GM19467 (cell line): ENCODE measurements around the gene SEMA6A.
A peak's percentile ranks its signal among the peaks of the same experiment; 100 is the strongest.

ENCODE experiments used
- ATAC-seq: cut with Tn5 transposase; IDR thresholded peaks from one replicate; pipeline ENCODE4 v1.9.1; 2021; ENCODE audit warnings: mild to moderate bottlenecking, moderate library complexity; ENCODE audit not compliant: unreplicated experiment

SEMA6A gene

DNA sequence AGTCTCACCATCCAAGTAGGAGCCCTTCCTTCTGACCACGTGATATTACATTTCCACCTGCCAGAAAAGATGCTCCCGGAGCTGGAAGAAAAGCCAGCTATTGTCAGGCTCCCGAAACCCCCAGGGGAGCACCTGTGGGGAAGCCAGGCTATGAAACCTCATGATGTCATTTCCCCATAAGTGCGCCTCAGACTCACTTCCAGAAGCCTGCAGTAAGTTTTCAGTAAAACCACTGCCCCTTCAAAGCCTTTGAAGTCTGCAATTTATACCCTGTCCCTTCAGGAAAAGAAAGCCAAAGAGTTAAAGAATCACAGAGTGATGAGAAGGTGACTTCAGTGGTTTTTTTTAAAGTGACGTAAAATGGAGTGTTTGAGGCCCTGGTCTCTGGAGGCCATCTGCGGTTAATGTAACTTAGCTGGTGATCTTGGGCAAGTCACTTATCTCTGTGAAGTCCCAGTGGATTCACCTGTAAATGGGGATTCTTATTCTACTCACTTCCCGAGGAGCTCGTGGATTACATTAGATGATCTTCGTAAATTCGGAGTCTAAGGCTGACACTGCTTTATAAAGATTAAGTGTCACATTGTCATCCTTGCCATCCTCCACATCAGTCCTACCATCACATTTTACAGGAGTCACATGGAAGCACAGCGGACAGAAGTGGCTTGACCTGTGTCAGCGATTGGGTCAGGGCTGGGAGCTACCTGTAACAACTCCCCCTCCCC, 2.6 kb upstream of the SEMA6A start:
- peak; percentile 59 for ATAC-seq

DNA sequence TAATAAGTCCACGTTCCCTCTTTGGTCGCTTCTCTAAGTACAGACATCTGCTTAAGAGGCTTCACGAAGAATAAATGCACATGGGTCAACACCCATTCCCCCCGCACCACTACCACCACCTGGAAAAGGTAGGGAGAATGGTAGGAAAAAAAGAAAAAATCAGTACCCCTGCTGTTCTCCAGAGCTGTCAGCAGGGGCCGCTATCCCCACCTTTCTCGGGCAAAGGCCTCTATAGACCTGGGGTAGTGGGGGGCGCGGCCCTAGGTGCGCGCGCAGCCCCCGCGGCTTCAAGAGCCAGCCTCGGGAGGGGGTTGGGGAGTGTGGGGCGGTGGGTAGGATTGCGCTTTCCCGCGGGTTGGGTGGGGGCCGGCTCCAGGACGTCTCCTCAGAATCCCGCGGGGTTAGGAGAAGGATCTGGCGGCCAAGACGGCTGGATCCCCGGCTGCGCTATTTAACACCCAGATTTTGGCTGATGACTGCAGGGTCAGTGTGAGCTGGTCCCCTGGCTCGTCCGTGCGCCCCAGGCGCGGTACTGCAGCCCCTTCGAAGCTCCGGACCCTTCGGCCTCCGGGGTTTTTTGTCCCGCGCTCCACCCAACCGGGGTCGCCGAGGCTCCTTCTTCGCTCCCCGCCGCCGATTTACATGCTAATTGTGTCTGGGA, 1.6 kb upstream of the SEMA6A start:
- ATAC-seq = peak; percentile 49

DNA sequence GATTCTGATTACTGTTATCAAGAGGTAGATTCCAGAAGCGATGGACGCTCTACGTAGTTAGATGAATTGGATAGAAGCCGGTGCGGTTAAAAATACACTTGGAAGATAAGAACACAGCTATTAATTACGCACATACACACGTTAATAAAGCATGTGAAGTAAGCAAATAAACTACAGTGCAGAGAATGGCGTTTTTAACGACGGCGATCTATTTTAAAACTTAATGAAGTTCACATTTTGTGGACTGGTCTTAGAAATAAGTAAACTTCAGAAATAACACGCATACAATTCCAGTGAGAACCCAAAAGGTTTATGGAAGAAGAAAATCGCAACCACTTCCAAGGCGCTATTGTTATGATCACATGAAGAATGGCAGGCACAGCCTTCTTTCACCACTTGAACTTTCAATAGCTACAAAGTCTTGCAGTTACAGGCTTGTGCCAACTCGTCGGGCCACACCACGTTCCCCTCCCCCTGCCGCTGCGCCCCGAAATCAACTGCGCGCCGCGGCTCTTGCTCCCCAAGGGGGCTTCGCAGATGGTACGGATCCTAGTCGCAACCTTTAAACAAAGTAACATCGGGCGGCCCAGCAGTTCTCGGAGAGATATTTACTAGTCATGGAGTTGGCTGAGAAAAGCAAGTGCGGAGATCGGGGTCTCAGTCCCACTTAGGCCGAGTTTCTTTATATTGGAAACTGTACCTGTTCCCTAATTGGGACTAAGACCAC, 866 bp upstream of the SEMA6A start:
- no peak for ATAC-seq

DNA sequence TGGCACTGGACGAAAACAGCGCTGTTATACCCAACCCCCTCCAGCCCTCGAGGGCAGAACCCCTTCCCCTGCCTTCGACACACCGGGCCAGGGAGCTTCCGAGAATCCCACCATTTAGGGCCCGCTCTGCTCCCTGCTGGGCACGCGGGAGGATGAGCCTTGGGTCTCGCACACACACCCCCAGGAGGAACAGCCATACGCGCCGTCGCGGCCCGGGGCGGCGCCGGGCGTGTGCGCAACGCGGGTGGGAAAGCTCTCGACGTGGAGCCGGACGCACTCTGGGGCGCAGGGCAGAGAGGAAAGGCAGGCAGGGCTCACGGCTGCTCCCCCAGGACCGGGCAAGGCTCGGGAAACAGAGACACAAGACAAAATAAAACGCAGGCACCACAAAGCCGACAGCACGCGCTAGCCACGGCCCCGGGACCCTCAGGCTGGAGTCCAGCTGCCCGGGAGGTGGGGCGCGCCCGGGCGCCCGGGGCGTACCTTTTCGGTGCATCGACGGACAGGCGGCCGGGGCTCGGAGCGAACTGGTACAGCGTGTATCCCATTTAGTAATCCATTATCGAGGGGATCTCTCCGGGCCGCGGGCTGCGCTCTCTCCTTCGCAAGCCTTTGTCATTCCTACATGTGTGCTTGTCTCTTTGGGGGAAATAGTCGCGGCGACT, 789 bp downstream of the SEMA6A start:
- no peak for ATAC-seq

DNA sequence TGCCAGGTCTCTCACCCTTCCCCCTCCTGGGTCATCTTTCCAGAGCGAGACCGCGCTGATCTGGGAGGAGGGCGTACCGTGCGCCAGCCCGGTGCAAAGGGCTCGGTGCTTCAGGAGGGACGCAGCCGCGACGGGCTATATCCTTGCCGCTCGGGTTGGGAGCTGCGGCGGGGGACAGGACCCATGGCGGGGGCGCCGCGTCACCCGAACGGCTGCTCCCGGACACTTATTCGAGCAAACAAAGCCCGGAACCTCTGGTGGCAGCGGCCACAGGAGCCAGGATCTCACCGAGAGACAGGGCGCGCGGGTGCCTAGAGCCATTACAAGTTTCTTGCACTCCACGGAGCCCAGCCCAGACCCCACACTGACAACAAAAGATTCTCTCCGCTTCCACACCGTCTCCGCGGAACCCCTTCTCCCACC, 1.3 kb downstream of the SEMA6A start:
- ATAC-seq = no peak

DNA sequence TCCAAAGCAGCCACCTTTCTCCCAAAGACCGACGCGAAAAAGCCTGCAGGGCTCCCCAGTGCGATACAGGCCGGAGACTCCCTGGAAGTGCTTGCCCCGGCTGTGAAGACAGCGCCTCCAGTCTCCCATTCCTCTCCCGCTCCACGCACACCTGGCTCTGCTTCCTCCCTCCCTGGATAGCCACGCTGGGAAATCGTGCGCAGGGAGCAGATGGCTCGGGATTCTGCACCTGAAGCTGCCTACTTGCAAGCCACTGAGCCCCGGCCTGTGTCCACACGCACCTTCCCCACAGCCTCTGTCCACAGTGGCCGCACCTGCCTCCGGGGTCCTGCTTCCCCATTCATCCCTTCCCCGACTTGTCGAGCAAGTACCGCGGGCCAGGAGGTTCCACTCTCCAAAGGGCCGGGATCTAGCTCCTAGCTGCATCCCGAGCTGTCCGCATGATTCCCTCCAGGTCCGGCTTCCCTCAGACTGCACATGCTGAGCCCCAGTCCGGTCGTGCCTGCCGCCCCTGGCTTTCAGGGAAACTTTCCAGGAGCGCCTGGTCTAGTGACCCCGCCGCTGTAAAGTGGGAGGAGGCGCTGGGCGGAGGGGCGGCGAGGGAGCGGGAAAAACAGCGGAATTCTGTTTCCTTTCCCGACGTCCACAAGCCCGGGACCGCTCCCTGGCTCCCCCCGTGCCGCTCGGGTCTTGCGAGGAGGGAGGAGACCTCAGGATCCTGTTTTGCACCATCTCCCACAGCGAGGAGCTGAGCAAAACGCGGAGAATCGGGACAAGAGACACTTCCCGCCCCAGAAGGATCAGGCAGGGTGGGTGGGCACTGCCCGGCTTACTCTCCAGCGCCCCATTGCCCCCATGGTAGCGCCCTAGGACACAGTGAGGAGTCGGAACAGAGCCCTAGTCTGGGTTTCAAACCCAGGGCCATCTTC, 2.0 kb downstream of the SEMA6A start:
- ATAC-seq = no peak

DNA sequence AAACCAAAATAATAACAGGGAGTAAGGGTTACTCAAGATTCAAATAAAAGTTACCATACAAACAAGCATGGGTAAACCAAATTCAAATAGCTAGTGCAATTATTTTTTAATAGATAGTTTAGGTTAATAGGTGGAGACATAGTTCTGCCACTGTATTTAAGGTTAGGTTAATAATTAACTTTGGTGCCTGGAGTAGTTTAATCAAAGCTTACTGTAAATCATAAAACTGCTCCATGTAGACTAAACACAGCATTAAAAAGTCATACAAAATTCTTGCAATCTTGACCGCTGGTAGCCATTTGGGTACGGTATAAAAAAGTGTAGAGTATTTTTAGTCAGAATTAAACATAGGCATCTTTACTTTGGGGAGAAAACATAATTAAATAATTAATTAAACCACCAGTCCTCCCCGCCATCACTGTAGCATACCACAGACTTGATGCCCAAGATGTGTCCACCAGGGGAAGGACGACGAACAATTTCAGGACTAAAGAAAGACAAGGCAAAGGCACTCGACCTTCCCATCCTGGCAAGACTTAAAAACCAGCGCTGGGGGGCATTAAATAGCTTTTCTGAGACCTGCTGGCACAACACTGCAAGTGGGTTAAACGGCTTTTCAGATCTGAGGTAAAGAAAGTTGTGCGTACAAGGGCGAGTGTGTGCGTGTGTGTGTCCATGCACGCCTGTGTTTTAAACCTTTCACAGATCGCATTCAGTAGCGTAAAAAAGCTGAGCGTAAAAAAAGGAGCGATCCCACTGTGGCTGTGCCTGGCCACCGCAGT, 2.9 kb downstream of the SEMA6A start:
- no peak for ATAC-seq

DNA sequence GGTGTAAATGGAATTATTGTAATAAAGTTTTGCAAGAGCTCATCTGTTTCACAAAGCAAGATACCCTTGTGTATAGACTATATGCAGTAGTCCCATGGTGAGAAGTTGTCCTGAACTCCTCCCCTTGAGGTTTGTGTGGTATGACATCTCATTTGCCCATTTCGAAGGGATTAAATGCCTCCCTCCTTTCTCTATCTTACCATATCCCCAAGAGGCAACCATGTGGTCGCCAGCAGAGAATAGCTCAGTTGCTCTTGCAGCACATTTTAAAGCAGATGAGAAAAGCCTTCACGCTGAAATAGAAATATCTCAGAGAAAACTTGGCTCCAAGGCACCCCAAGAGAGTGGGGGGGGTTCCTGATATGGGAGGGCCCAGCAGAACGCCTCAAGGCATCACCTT, 4.6 kb downstream of the SEMA6A start:
- no peak for ATAC-seq

DNA sequence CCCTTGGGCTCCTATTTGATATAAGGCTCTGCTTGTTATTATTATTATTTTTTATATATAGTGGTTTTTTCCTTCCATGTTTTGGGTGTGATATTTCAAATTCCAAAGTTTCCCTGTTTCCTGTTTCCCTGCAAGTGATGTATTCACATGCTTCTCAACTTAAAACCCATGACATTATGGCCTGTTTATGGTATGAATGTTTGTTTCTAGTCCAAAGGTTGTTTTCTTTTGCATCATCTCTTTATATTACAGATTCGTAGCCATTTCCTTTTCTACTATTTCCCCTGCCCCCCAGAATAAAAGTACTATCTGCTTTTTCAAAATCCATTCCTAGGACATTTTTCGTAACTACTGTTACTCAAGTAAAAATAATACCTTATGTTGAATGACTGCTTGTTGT, 7.5 kb downstream of the SEMA6A start:
- ATAC-seq = no peak

DNA sequence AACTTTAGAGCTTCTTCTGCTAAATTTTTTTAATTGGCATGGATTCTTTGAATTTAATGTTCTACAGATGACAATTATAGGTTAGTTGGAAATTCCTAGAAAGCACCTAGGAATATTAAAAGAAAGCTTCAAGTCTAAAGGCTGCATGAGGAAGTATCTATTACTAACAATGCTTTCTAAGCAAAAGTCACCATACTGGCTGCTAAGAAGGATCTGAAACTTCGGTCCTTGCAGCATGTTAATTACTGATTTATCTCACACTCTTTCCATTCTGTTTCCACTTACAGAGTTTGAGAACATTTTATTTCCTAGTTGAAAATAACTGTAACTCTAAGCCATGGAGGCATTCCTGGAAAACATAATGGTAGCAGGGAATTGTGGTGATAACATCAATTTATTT, 8.4 kb downstream of the SEMA6A start:
- ATAC-seq = peak; percentile 70

DNA sequence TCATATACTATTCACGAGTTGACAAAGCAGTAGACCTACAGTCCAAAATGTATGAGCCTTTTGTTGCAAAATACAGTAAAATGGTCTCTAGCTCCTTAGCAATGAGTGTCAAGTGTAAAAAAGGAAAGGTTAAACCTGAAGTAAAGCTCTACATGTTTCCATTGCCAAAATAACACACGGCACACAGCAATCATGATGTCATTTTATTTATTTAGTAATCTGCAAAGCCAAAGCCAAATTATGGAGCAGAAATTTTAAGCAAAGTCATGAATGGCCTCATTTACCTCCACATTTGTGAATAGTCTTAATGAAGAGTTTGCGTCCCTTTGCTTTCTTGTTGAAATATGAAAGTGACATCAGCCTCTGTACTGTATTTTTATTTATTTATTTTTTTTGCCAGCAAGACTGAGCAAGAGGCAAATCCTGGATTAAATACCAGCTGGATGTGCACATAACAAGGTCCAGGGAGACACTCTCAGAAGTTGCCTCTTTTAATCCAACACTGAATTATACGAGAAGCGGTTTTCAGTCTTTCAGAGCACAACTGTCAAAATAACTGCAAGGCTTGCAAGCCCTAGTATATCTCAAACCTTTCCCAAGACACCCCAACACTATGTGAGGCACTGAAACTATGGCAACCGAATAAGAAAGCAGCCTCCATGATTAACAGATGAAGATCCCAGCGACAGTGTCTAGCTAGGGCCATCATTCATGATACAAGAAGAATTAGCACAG, 9.7 kb downstream of the SEMA6A start:
- ATAC-seq = no peak

DNA sequence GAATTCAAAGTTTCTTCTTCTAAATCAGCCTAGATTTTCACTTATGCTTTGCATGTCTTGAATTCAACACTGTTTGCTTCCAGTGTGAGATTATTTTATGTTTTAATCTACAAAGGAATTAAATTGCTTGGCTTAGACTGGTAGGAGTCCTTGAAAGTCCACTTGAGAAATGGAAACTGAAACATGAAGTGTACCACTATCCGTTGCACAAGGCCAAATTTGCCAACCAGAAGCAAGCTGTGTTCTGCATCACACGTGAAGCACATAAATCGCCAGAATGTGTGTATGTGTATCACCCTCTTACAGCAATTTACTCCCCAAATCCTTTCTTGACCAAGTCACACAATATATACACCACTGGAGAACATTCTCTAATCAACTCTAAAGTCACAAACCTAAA, 10.3 kb downstream of the SEMA6A start:
- ATAC-seq = no peak

DNA sequence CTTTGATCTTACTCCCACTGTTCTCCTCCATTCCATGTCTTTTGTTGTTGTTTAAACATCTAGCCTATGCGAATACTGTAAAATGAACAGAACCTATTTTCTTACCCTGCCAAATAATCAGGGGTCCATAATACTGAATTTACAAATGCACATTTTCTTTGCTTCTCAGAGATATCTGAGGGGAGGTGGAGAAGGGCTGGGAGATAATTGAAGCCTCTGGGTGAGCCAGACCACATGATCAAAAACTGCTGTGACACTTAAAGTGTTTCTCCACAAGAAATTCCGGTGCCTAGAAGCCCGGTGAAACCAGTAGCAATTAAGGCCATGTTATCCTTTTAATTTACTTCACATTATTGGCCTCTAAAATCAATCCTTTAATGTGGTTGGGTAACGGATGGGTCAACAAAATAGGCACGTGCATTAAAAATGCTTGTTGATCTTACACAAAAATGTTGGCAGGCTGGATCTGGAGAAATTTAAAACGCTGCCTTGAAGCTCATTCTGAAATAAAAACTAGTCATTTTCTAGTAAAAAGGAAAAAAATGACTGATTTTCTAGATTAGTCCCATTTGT, 10.8 kb downstream of the SEMA6A start:
- ATAC-seq = no peak

DNA sequence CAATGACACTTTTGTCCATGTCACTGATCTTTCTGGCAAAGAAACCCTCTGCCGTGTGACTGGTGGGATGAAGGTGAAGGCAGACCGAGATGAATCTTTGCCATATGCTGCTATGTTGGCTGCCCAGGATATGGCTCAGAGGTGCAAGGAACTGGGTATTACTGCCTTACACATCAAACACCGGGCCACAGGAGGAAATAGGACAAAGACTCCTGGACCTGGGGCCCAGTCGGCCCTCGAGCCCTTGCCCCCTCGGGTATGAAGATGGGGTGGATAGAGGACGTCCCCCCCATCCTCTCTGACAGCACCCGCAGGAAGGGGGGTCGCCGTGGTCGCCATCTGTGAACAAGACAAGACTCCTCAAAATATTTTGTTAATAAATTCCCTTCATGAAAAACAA, 12.0 kb downstream of the SEMA6A start:
- no peak for ATAC-seq

DNA sequence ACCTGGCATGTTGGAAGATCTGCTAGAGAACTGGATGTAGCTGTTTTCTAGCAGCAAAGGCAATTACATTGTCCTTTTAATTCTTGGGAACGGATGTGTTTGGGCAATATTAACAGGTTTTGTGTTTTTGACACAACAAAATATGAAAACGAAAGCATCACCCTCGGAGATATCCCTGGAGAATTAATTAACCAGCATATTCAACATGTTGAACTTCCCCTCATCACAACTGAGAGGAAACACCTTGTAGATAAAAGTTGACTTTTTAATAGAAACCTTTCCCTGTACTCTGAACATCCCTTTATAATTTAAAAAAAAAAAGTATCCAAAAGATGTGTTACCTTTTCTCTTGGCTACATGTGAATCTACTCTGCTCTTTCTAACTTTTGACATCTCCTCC, 13.0 kb downstream of the SEMA6A start:
- ATAC-seq = no peak

DNA sequence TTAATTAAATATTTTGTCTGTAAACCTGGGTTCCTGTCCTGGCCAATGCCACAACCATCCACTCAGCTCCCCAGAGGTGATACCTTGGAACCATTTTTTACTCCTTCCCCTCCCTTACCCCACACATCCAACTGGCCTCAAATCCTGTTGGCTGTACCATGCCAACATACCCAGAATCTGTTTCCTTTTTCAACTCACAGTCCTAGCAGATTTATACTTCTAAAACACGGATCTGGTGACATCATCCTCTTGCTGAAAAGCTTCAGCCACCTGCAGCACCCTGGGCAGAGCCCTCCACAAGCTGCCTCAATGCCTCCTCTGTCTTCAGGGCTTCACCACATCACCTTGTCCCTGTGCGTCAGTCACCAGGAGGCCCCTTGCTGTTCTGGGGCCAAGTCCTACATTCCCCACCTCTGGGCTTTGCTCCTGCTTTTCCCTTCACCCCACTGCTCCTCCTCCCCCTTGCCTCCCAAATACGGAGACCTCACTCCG, 14.9 kb downstream of the SEMA6A start:
- no peak for ATAC-seq

DNA sequence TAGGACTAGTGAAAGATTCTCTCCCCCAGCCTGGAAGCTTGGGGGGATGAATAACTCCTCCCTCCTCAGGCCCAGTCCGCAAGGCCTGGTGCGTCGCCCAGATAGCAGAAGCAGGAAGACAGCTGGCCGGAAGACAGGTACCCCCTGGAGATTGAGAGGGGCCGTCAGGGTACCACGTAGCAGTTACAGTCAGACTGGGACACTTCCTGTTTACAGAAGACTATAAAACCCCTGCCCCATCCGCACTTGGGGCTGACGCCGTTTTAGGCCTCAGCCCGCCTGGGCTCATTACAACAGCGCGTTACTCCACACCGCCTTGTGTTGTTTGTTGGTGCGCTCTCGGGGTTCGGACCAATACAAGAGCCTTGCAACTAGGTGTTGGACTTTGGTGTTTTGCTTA, 15.4 kb downstream of the SEMA6A start:
- no peak for ATAC-seq

DNA sequence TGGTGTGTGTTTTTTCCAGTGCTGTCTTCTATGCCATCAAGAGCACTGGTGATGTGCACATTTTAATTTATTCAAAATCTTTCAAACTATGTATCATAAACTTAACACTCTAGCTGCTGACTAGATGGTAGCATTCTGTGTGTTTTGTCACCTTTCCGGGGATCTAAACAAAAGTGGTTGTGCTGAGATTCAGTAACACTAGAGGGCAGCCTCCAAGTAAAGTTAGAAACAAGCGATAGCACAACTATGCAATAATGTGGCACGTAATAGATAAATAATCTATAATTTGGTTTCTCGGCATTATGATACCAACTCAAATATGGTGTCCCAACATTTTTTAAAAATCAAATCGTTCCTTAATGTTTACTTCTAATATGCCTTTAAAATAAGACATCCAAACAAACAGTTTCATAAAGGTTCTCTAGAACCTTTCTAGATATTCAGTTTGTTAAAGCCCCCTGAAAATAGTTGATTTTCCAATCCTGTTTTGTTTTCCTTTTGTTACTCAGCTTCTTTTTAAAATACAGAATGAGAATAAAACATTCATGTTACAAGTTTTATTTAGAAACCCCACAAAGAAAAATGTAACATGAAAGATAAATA, 16.9 kb downstream of the SEMA6A start:
- ATAC-seq = no peak
